Thyroid gland (tissue), 4 donors: ENCODE data around the gene TMEM82.

ENCODE experiments used
- CTCF ChIP-seq, 6 experiments: fragments of 200-600 bp in 3 of 6; fragments of 450-650 bp in 3 of 6; sonication (generic) in 3 of 6; IDR thresholded peaks; one replicate each; pipeline ENCODE4 v1.5.1; 2016 to 2019; ENCODE audit warnings: antibody characterized with exemption in 6 of 6, mild to moderate bottlenecking in 2 of 6, inconsistent platforms in 1 of 6, moderate library complexity in 1 of 6
- POLR2A ChIP-seq, 2 donors: fragments of 450-650 bp; IDR thresholded peaks; one replicate each; pipeline ENCODE4 v1.6.1; 2017; ENCODE audit warnings: antibody characterized with exemption in 2 of 2, mild to moderate bottlenecking in 2 of 2, moderate library complexity in 1 of 2

GRCh38 chr1:15720861-15721260, 21.4 kb upstream of the TMEM82 start:
- TF ChIP-seq CTCF (IDR thresholded peaks at IDR 0.05) (no peak), POLR2A (IDR thresholded peaks at IDR 0.05) (no peak)
